SH-SY5Y (cell line): Measurements from ENCODE around the gene KCTD4.

Experiments used
- GATA2 ChIP-seq: IDR thresholded peaks from 2 replicates; pipeline ENCODE4 v1.6.1; 2011; ENCODE audit warnings: mild to moderate bottlenecking, low read depth, low read length
- GATA3 ChIP-seq: IDR thresholded peaks from 2 replicates; pipeline ENCODE4 v1.6.1; 2011; ENCODE audit warnings: low read depth, mild to moderate bottlenecking, low read length, moderate library complexity

- no peak for TF ChIP-seq GATA2
- no peak for TF ChIP-seq GATA3
Observed at GRCh38 chr13:45191874-45192273, 9.0 kb downstream of the KCTD4 start.
